T-helper 2 cell (primary cell): ENCODE results near the gene MEX3A.
"Not testable (repeated sequence)": the region's sequence is repeated elsewhere in the genome, so short reads cannot be mapped to it uniquely, and the experiment has no call there.

Source experiments
- DNase-seq, 5 experiments: peaks; one replicate each; pipeline versions ENCODE4 v3.0.0 to v3.0.0-alpha.2; 2012 to 2022
- total RNA-seq, 2 donors: gene quantifications; one replicate each; lab custom pipeline; 2026; lab: John Stamatoyannopoulos, UW

Gene MEX3A, protein sequence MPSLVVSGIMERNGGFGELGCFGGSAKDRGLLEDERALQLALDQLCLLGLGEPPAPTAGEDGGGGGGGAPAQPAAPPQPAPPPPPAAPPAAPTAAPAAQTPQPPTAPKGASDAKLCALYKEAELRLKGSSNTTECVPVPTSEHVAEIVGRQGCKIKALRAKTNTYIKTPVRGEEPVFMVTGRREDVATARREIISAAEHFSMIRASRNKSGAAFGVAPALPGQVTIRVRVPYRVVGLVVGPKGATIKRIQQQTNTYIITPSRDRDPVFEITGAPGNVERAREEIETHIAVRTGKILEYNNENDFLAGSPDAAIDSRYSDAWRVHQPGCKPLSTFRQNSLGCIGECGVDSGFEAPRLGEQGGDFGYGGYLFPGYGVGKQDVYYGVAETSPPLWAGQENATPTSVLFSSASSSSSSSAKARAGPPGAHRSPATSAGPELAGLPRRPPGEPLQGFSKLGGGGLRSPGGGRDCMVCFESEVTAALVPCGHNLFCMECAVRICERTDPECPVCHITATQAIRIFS
- 0.40 to 0.62 reads per million in 2 donors for total RNA-seq

DNA sequence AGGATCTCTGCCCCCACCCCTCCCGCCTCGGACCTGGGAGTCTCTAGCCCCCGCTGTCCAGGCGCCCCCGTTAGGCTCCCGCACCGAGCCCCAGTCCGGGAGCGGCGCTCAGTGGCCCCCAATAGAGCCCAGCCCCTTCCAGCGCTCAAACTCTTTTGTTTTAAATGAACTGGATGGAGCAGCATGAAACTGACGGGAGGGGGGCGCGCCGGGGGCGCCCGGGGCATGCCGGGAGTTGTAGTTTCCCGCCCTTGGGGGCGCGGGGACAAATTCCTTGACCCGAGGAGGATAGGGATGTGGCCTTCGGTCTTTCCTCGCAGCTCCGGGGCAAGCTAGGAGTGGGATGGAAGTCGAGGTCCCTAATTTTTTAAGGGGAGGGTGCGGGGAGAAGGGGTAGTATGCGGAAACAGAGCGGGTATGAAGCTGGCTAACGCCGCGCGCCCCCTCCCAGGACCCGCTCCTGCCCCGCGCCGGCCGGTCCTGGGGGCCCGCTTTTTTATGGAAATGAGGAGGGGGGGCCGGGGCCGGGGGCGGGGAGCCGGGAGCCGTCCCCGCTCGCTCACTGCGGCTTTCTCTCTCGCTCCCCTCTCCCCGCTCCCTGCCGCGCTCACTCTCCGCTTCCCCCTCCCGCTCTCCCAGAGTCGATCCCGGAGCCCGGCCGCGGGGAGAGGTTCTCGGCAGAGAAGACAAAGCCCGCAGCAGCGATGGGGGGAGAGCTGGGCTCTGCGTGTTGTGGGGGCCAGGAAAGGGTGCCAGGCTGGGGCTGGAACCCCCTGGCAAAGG lies at the start of gene MEX3A:
MEX3A (minus strand) TSS at position 157 of the 783 bp plus-strand sequence. CDS start 467 bp downstream, outside the sequence.
- peak; percentile 38 to 53 (median 44) for DNase-seq

DNA sequence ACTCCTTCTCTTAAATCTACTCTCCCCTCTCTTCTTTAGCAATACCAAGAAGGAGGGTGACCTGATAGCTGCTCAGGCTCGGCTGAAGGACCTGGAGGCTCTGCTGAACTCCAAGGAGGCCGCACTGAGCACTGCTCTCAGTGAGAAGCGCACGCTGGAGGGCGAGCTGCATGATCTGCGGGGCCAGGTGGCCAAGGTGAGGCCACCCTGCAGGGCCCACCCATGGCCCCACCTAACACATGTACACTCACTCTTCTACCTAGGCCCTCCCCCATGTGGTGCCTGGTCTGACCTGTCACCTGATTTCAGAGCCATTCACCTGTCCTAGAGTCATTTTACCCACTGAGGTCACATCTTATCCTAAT lies 48.3 kb upstream of the MEX3A start:
- DNase-seq = no peak

DNA sequence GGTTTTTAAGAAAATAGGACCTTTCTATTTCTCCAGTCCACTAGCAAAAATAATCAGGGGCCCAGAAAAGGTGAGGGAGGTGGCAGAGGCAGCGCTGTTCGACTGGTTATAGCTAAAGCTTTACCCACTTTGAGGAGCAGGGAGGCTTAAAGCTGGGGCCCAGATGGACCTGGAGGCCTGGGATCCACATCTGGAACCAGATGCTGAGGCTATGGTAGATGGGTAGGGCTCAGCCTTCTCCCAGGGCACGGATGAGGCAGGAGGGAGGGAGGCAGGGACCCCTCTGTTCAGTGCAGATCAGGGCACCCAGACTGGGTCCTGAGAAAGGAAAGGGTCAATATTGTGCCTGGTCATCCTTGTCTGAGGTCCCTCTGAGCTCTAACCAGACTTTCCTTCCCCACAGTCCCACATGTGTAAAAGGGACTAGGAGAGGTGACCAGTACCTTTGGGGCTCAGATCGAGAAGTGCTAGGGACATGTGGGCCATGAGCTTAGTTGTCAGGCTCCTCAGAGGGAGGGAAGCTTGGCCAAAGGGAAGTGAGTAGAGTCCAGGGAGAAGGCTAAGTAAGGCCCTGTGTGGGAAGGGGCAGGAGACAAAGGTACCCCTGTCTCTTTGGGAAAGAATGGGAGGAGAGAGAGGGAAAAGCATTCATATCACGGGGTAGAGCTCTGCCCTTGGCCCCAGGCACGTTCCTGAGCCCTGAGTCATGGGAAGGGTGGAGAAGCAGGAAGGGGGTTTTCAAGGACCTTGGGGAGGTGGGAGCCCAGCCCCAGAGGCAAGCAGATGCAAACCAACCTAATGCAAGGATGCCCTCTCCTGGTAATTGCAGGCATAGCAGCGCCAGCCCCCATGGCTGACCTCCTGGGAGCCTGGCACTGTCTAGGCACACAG lies 47.7 kb upstream of the MEX3A start:
- DNase-seq = peak in 4 of 5 experiments; percentile 60 to 73 (median 65)

DNA sequence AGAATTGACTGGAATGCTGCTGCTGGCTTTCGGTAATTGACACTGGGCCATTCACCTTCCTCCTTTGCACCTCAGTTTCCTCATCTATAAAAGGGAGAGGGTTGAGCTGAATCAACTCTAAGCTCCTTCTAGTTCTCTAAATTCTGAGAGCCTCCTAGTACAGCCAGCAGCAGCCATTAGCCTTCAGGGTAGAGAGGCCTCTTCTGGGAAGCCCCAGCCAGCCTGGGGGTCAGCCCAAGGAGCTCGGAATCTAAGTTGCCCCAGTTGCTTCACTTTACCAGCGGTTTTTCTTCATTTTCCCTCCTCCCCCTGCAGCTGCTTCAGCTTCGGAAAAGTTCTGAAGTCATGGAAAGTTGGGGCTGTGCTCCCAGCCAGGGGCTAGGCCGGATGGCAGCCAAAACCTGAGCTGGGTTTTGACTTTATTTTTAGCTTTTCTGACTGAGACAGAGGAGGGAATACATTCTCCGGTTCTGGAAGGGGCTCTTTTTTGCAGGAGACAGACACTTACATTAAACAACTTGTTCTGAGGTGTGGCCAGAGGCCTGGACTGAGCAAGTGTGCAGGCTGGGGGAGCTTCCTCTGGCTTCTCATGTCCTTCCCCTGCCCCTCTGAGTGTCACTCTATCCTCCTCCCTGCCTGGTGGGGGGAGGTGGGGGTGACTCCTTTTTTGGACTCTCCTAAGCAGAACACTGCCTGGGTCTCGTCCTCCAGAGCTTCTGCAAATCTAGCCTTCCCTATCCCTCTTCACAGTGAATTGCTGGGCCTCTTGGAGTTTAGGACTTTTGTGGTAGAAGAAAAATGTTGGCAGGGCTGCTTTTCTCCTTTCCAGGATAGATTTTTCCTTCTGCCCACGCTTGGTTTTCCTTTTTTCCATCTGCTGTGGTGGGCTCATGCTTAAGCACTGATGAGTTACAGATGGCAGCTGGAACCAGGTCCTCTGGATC lies 46.7 kb upstream of the MEX3A start:
- no peak for DNase-seq

DNA sequence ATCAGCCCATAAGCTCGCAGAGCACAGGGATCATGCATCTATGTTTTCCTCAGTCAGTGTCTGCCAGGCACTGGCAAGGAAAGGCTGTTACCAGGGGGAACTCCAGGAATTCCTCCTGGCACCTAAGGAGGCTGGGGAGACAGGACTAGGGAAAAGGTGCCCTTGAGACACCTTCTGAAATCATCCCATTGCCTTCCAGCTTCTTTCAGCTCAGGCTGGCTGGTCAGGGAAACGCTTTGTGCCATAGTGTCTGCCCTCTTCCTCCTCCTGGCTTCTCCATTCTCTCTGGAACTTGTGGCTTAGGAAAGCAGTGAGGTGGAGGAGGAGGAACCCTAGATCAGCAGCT lies 46.0 kb upstream of the MEX3A start:
- no peak for DNase-seq

DNA sequence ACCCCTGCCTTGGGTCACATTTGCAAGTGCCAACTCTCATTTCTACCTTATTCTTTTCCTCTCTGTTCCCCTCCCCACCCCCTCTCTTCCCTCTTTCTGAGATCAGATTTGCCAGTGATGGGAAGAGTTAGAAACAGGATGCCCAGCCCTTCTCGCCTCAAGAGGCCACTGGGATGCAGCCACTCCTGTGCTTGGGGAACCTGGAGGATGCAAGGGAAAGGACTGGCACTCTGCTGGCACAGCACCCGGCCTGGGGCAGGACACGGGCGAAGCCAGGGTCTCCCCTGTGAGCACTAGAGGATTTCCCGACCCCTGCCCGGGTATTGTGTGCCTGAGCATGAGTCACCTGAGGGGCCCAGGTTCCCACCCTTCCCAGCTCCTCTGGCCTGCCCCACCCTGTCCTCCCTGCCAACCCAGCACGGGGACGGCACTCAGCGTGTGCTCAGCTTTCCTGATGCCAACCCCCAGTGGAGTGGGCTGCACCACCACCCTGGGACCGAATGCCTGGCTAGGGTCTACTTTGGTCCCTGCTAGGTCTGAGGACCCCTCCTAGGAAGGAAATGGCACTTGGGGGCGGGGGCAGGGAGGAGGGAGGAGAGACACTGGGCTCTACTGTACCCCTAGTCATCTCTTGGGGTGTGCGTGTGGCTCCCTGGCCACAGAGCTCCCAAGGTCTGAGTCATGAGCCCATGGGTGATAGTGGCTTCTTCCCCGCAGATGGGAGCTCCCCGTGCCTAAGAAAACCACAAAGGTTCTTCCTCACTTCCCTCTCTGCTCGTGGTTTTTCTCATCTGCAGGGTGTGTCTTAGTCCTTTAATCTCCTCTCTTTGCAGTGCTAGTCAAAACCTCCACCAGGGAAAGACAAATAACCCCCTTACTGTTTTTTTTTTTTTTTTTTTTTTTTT lies 44.6 kb upstream of the MEX3A start:
- DNase-seq = peak; percentile 52 to 96 (median 80)

DNA sequence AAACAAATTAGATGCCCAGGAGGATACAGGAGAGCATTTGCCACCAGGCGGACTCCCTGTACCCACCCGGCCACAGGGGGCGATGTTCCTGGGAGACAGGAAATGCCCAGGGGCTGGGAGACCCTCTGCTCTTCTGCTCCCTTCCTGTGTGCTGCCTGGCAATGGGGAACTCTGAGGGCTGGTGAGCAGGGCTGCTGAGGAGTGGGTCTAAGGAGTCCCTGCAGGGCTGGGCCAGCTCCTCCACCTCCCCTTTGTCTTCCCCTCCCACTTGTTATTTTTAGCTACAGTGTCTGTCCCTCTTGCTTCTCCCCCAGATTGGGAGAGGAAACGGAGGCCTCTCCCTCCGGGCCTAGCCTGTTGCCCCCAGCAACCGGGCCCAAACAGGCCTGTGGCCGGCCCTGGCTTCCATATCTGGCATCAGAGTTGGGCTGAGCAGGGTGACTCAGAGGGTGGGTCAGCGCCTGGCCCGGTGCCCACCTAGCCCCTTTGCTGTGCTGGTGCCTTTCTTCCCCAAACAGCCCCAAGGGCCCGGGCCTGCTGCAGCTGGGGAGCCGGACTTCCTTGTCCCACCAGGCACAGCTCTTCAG lies 43.9 kb upstream of the MEX3A start:
- DNase-seq = peak; percentile 26 to 68 (median 59)

DNA sequence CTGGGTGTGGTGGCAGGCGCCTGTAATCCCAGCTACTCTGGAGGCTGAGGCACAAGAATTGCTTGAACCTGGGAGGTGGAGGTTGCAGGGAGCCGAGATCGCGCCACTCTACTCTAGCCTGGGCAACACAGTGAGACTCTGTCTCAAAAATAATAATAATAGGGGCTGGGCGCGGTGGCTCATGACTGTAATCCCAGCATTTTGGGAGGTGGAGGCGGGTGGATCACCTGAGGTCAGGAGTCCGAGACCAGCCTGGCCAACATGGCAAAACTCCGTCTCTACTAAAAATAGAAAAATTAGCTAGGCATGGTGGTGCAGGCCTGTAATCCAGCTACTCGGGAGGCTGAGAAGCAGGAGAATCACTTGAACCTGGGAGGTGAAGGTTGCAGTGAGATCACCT lies 43.3 kb upstream of the MEX3A start:
- DNase-seq = not testable (repeated sequence)

DNA sequence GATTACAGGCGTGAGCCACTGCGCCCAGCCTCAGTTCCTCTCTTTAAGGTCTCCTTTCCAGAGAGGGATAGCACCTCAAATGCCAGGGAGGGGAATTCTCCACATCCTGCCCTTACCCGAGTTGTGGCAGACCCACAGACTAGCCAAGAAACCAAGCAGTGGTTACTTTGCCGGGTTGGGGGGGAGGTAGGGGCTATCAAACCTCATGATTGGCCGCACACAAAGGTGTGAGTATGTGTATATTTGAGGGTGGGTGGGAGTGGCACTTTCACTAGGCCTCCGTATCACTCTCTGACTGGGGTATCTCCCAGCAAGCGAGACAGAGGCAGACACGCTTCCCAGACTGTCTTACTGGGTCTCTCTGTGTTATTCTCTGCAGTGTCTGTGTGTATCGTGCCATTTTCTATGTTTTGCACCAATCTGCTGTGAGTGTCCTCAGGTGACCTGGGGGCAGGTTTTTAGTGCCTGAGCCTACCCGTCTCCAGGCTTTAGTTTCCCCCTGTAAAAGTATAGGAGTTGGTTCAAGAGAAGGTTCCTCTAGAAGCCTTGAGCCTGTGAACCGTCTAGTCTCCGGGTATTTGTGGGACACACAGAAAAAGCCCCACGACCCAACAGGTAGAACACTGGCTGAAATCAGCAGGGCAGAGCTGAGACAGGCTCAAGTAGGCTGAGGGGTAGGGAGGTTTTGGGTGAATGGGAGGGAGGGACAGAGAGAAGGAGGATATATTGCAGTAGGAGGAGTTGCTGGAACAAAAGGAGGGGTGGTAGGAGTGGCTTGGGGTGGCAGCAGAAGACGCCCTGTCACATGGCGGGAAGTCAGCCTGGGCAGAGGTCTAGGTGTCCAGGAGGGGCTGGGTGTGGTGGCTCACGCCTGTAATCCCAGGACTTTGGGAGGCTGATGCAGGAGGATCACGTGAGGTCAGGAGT lies 42.6 kb upstream of the MEX3A start:
- peak in 2 of 5 experiments; percentile 59 to 69 for DNase-seq

DNA sequence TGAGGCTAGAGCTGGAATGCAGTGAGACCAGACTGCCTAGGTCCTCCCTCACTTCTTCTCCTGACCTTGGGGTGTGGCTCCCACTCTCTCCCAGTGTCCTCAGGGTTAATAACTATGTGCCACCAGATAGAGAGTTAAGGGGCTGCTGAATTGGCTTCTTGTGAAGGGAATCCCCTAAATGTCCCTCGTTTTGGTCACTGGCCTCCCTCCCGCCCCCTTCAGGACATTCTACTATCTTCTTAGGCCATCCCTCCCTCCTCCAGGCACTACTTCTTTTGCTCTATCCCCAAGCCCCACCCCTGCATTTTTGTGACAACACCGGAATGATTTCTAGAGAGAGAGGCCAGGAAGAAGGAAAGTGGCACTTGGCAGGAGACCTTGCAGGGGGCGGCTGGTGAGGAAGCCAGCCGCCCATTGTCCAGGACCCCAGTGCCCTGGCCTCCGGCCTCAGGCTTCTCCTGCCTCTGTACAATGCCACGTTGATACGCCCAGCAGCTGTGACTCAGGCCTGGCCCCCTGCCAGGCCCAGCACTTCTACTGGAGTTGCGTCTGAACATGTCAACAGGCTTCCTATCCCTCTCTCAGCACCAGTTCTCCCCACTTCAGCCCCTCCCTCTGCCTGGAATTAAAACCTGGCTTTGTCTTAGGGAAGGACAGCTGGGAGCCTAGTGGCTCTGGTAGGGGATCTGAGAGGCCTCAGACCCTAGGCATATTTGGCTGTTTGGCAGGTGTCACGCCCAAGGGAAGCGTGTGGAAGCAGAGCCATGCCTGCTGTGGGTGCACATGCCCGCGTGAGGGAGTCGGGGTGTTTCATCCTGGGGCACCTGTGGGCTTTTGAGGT lies 41.3 kb upstream of the MEX3A start:
- peak in 3 of 5 experiments; percentile 48 to 65 (median 52) for DNase-seq

DNA sequence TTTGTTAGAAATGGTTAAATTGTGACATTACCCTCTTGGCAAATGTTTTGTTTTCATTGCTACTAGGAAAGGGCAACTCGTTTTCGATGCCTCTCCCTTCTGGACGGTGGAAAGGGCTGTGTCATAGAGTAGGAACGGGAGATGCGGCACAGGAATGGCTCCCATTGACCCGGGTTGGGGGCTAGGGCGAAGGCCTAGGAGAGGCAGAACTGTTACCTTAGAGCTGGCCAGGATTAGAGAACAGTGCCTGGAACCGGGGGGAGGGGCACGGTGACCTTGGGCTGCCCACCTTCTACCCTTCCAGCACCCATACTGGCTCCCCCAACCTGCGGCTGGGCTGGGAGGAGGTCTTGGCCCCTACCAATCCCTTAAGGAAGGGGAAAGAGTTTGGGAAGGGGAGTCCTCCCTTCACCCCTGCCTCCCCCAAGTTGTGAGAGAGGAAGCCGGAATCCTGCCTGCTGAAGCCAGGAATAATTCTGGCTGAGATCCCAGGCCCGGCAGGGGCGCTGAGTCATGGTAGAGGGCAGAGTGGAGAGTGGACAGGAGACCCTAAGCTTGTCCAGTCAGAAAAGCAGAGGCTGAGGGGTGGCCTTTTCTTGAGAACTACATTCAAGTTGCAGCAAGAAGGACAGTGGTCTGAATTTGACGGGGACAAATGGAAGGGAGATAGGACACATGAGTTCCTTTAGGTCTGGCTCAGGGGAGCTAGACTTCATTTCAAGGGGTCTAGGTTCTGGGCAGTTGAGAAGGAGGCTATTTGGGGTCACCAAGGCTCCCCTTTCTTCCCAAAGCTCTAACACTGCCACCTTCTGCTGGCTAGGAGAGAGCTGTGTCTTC lies 40.5 kb upstream of the MEX3A start:
- DNase-seq = no peak

DNA sequence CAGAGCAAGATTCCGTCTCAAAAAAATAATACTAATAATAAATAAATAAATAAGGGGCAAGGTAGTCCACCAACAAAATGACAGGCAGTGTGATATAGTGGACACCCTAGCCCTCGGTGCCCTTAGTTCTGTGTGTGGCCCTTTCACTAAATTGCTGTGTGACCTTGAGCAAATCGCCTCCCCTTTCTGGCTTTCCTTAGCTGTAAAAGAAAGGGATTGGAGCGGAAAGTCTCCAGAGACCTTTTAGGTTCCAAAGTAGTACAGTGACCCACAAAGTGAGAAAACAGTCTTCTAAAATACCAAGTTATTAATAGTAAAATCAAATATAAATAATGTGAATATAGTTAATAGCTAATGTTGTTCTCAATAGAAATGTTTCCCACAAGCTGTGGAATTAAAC lies 39.8 kb upstream of the MEX3A start:
- no peak for DNase-seq

DNA sequence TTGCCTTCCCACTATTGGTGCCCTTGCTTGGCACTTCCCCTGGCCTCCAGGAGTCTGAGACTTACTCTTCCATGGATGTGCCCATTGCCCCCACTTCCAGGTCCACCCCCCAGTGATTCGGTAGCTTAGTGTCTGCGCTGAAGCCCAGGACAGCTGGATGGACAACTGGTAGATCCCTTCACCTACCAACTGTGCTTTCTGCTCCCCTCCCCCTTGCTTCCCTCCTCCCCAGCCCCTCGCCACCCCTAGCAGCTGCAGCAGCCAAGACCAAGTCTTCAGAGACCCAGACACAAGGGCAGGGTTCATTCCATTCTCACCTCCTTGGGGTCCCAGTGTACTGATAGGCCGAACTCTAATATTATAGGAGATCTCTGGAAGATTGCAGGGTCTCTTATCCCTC lies 39.2 kb upstream of the MEX3A start:
- DNase-seq = no peak

DNA sequence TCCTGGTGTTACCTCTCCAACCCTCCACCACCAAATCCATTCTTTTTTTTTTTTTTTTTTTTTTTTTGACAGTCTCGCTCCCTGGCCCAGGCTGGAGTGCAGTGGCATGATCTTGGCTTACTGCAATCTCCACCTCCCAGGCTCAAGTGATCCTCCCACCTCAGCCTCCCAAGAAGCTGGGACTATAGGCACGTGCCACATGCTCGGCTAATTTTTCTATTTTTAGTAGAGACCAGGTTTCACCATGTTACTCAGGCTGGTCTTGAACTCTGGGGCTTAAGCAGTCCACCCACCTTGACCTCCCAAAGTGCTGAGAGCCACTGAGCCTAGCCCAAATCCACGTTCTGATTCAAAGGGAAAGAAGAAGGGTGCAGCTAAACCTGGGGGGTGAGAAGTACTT lies 38.7 kb upstream of the MEX3A start:
- DNase-seq = not testable (repeated sequence)

DNA sequence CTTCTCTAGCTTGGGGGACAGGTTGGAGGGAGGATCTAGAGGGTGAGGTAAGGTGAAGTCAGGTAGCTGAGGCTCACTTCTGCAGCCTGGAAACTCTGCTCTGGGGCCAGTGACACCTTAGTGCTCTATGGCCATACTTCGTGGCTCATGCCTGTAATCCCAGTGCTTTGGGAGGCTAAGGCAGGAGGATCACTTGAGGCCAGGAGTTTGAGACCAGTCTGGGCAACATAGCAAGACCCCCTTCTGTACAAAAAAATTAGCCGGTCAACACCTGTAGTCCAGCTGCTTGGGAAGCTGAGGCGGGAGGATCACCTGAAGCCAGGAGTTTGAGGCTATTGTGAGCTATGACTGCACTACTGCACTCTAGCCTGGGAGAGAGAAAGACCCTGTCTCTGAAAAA lies 38.1 kb upstream of the MEX3A start:
- DNase-seq = no peak

DNA sequence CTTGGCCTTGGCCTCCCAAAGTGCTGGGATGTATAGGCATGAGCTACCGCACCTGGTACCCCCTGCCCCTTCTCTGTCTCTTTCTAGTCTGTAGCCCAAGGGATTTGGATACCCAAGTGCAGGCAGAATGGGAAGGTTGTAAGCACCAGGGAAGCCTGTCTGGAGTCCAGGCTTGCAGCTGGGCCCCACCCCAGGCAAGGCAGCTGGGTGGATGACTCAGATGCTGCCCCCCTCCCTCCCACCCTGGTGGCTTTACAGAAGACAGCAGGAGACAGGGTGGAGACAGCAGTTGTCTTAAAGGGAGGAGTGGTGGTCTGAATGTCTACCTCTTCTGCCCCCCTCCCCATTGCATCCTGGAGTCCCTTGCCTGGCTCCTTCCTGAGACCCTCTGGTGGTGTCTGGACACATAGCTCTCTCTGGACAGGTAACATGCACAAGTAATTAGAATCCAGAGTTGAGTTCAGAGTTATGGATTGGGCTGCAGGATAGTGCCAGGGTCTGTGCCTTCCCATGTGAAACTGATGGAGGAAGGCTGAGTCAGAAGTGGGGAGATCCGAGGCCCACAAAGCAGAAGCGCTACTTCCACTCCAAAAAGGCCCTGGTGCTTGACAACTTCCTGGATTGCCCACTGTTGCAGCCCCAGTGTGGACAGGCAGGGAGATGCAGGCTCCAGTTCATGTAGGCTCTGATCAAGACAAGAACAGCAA lies 37.4 kb upstream of the MEX3A start:
- peak in 1 of 5 experiments; percentile 39 for DNase-seq
